Gastroesophageal sphincter (tissue), 4 donors: Measurements from ENCODE around the gene ANKRD29. TPM values are rescaled to one million over a fixed set of nuclear protein-coding genes. Genes with fewer than 3 reads are reported as not detected.

Experiments used
- ATAC-seq: fragments of 150-250 bp; one replicate; pipeline ENCODE4 v1.9.1; 2016; ENCODE audit warnings: mild to moderate bottlenecking, moderate library complexity
- H3K27ac ChIP-seq, 4 donors: fragments of 200-600 bp; sonication (generic) in 3 of 4; 1 replicate in 3 of 4; 2 replicates in 1 of 4; pipeline ENCODE4 v1.5.1; 2016 to 2019
- H3K27me3 ChIP-seq: fragments of 200-600 bp; sonication (generic); one replicate; pipeline ENCODE4 v1.5.1; 2019
- H3K36me3 ChIP-seq, 2 donors: fragments of 200-600 bp; sonication (generic); one replicate each; pipeline ENCODE4 v1.5.1; 2019; ENCODE audit warnings: control low read depth in 1 of 2
- H3K4me1 ChIP-seq, 3 donors: fragments of 200-600 bp; sonication (generic); 1 replicate in 2 of 3; 2 replicates in 1 of 3; pipeline ENCODE4 v1.5.1; 2016 to 2019; ENCODE audit warnings: control low read depth in 2 of 3
- H3K4me3 ChIP-seq, 2 donors: fragments of 200-600 bp; sonication (generic); one replicate each; pipeline ENCODE4 v1.5.1; 2019; ENCODE audit warnings: mild to moderate bottlenecking in 1 of 2, moderate library complexity in 1 of 2
- H3K9me3 ChIP-seq, 3 donors: fragments of 200-600 bp; sonication (generic); one replicate each; pipeline ENCODE4 v1.5.1; 2017 to 2019; ENCODE audit warnings: control low read depth in 2 of 3
- EP300 ChIP-seq: sonication (generic); formaldehyde crosslinking; IDR thresholded peaks from one replicate; pipeline ENCODE4 v1.6.1; 2017; ENCODE audit warnings: antibody characterized with exemption, mild to moderate bottlenecking
- POLR2A ChIP-seq, 2 donors: fragments of 450-650 bp; IDR thresholded peaks; one replicate each; pipeline ENCODE4 v1.6.1; 2017; ENCODE audit warnings: antibody characterized with exemption in 2 of 2, mild to moderate bottlenecking in 2 of 2, moderate library complexity in 1 of 2
- POLR2AphosphoS5 ChIP-seq: sonication (generic); formaldehyde crosslinking; IDR thresholded peaks from one replicate; pipeline ENCODE4 v1.6.1; 2017; ENCODE audit warnings: antibody characterized with exemption
- WGBS, 2 donors: methylation state at CpG; one replicate each; pipeline ENCODE4 v1.1.5; 2018; ENCODE audit warnings: low coverage in 1 of 2; 5-methylcytosine and 5-hydroxymethylcytosine counted together
- total RNA-seq, 4 donors: library from RNA; depleted of rRNA; stranded (reverse); fragments of >200 nt; gene quantifications; one replicate each; pipeline ENCODE4 v1.1.0, GENCODE V29; 2016
- TF ChIP-seq, protein P1 (sequence below), 4 experiments: fragments of 200-600 bp in 2 of 4; fragments of 450-650 bp in 2 of 4; sonication (generic) in 1 of 4; IDR thresholded peaks; one replicate each; pipeline ENCODE4 v1.5.1; 2017 to 2019; ENCODE audit warnings: antibody characterized with exemption in 4 of 4, mild to moderate bottlenecking in 2 of 4, moderate library complexity in 2 of 4

Gene ANKRD29
- total RNA-seq, 4 donors from 2014 or later: 3.5 to 19.3 (median 10.5) TPM

DNA sequence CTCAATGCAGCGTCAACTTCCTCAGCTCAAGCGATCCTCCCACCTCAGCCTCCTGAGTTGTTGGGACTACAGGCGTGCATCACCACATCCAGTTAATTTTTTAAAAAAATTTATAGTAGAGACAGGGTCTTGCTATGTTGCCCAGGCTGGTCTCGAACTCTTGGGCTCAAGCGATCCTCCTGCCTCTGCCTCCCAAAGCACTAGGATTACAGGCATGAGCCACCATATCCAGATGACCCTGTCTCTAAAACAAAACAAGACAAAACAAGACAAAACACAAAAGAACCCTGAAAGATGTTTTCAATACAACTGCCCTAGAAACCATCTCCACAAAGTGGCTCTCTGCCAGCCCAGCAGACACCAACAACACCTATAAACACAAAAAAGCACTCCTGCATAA lies 31.4 kb downstream of the ANKRD29 start:
- no peak for ATAC-seq
- 67 to 100% methylated on average over 1 to 2 of the region's 5 CpGs for WGBS, 2 donors
- H3K27ac ChIP-seq: no peak overlapping the region
- H3K4me1 ChIP-seq: no peaks in the 10 kb centered on the region
- no peaks in the 10 kb centered on the region for H3K27me3 ChIP-seq
- H3K9me3 ChIP-seq: no peaks in the 10 kb centered on the region
- H3K4me3 ChIP-seq: no peak overlapping the region
- H3K36me3 ChIP-seq: peaks cover 0 to 7% of the 10 kb centered on the region in 2 donors
- no peak for TF ChIP-seq POLR2AphosphoS5
- TF ChIP-seq EP300: no peak
- TF ChIP-seq, protein P1, sequence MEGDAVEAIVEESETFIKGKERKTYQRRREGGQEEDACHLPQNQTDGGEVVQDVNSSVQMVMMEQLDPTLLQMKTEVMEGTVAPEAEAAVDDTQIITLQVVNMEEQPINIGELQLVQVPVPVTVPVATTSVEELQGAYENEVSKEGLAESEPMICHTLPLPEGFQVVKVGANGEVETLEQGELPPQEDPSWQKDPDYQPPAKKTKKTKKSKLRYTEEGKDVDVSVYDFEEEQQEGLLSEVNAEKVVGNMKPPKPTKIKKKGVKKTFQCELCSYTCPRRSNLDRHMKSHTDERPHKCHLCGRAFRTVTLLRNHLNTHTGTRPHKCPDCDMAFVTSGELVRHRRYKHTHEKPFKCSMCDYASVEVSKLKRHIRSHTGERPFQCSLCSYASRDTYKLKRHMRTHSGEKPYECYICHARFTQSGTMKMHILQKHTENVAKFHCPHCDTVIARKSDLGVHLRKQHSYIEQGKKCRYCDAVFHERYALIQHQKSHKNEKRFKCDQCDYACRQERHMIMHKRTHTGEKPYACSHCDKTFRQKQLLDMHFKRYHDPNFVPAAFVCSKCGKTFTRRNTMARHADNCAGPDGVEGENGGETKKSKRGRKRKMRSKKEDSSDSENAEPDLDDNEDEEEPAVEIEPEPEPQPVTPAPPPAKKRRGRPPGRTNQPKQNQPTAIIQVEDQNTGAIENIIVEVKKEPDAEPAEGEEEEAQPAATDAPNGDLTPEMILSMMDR (IDR thresholded peaks at IDR 0.05): no peak
- no peak for TF ChIP-seq POLR2A (IDR thresholded peaks at IDR 0.05)

DNA sequence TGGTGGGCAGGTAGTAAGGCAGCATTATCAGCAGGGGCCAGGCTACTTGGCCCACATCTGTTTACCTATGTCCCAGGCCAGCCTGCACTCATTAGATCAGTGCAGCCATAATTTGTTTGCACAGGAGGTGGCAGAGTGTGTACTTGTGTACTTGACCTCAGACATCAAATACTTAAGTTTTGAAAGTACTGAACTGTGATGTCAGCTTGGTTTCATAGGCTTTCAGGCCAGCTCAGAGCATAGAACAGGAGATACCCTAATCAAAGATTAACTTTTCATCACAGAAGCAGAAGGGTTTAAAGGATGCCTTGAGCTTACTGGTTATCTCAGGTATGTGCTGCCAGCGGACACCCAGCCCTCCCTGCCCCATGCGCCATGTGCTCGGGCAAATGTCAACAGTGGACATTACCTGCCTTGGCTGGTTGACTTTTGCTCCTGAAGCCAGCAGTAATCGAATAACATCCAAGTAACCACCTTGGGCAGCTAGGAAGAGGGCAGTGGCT lies 33.2 kb downstream of the ANKRD29 start:
- Histone ChIP-seq H3K27me3 (no peaks in the 10 kb centered on the region), H3K27ac (no peak overlapping the region), H3K36me3 (peaks cover 0 to 7% of the 10 kb centered on the region in 2 donors), H3K9me3 (no peaks in the 10 kb centered on the region), H3K4me3 (no peak overlapping the region), H3K4me1 (no peaks in the 10 kb centered on the region)
- 96% methylated on average over 4 of the region's 4 CpGs; no CpG with 5 or more reads in 1 of the 2 donors for WGBS, 2 donors
- TF ChIP-seq, protein P1 (IDR thresholded peaks at IDR 0.05): no peak
- no peak for TF ChIP-seq POLR2A (IDR thresholded peaks at IDR 0.05)
- no peak for TF ChIP-seq EP300
- no peak for TF ChIP-seq POLR2AphosphoS5
- ATAC-seq: no peak

DNA sequence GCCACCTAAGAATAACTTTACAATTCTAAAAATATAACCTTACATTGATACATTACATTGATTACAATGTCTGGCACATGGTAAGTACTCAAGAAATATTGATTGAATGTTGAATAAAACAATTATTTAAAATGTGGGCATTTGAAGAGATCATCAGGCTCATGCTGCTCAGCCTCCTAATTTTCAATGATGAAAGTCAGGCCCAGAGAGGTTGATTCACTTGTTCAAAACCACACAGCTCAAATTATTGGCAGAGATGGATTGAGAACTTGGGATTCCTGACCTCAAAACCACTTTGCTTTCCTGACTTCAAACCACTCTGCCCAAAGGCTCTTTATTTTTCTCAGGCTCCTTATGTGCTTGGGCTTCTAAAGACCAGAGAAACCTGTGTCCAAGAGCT lies 34.7 kb downstream of the ANKRD29 start:
- H3K9me3 ChIP-seq: no peaks in the 10 kb centered on the region
- no peak for TF ChIP-seq POLR2AphosphoS5
- no peak for TF ChIP-seq EP300
- TF ChIP-seq, protein P1 (IDR thresholded peaks at IDR 0.05): no peak
- TF ChIP-seq POLR2A (IDR thresholded peaks at IDR 0.05): no peak
- no peaks in the 10 kb centered on the region for H3K4me1 ChIP-seq
- no peak for ATAC-seq
- H3K4me3 ChIP-seq: no peak overlapping the region
- no peak overlapping the region for H3K27ac ChIP-seq
- peaks cover 0 to 7% of the 10 kb centered on the region in 2 donors for H3K36me3 ChIP-seq
- H3K27me3 ChIP-seq: no peaks in the 10 kb centered on the region

DNA sequence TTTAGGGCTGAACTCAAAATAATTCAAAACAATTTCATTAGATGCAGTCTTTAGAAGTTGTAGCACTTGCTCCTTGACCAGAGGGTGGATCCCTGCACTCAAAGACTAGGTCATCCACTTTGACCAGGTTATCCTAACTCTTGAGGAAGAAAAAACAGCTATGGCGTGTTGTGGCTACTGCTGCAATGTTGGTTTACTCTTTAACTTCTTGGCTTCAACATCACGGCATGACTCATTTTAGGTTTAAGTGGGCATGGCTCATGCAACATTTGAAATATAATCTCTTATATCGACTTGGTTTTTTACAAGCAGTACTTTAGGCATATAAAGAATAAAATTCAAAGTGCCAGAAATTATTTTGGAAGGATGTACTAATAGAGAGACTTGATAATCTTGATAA lies 35.4 kb downstream of the ANKRD29 start:
- Histone ChIP-seq H3K27me3 (no peaks in the 10 kb centered on the region), H3K27ac (no peak overlapping the region), H3K36me3 (peaks cover 0 to 7% of the 10 kb centered on the region in 2 donors), H3K4me1 (peaks cover 0 to under 1% (median 0%) of the 10 kb centered on the region in 3 donors), H3K9me3 (no peaks in the 10 kb centered on the region), H3K4me3 (no peak overlapping the region)
- WGBS, 2 donors: 58 to 94% methylated on average over 2 to 3 of the region's 3 CpGs
- ATAC-seq: no peak
- TF ChIP-seq EP300 (no peak), POLR2A (IDR thresholded peaks at IDR 0.05) (no peak), POLR2AphosphoS5 (no peak)
- TF ChIP-seq, protein P1 (IDR thresholded peaks at IDR 0.05): no peak

DNA sequence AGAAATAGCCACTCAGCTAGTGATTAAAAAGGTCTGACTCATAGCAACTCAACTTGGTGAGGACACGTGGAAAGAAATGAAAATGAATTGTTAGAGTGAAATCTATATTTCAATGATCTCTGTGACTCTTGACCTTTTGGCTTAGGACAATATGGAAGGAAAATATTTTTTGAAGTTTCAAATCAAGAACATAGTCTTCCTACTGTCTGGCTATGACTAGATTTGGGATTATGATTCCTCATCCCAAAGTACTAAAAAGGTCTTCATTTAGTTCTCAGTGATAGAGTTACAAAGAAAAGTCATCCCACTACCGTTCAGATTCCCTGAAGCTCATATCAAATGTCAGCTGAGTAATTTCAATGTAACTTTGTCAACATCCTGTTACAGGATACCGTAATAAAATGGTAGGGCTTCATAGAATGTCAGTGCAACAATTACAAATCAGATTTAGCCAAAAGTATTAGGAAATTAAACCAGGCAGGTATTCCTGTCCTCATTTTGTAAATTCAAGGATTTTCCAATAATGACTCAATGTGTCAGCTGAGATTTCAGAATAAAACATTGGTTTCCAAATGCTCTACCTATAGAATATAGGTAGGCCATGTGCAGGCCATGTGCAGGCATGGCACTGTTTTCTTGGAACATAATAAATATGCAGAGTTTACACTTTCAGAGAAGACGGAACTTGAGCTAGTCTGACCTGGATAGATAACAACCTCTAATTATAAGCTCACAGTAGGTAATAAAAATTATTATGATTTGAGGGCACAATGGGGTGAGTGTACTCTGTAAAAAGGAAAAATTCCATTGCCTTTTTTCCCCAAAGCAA lies 36.0 kb downstream of the ANKRD29 start:
- no peak for ATAC-seq
- TF ChIP-seq POLR2A (IDR thresholded peaks at IDR 0.05): no peak
- no peaks in the 10 kb centered on the region for H3K27me3 ChIP-seq
- WGBS, 2 donors: 39 to 65% methylated on average over 4 of the region's 4 CpGs
- H3K36me3 ChIP-seq: peaks cover 0 to 7% of the 10 kb centered on the region in 2 donors
- no peak overlapping the region for H3K27ac ChIP-seq
- no peaks in the 10 kb centered on the region for H3K9me3 ChIP-seq
- no peak overlapping the region for H3K4me3 ChIP-seq
- peaks cover 0 to 3% (median 0%) of the 10 kb centered on the region in 3 donors for H3K4me1 ChIP-seq
